NB4 (cell line): ENCODE data around the gene KRTAP10-5.

Experiments used
- POLR2A ChIP-seq: IDR thresholded peaks from 2 replicates; pipeline ENCODE4 v1.6.1; 2011; ENCODE audit warnings: mild to moderate bottlenecking; ENCODE audit not compliant: insufficient read length; ENCODE audit errors: extremely low read depth
- TF ChIP-seq, protein P1 (sequence below): IDR thresholded peaks from one replicate; pipeline ENCODE4 v1.5.1; 2012; ENCODE audit warnings: low read depth, low read length
- TF ChIP-seq, protein P2 (sequence below): IDR thresholded peaks from 2 replicates; pipeline ENCODE4 v1.6.1; 2011; ENCODE audit warnings: low read depth, low read length

DNA sequence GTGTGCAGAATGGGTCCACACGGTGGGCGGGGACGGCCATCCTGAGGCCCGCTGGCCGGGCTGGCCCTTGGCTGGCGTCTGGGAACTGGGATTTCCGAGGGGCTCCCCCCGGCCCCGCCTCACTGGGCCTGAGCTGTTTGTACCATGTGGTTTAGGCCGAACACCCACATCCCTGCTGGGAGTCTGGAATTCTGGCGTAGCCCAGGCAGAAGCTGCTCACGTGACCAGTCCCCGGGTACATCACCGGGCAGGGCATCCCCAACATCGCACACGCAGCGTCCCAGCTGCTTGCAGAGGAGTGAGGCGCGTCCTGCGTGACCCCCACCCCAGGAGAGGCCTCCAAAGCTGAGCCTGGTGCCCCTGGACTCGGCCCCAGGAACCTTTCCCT is 22.1 kb upstream of the KRTAP10-5 start:
- TF ChIP-seq, protein P1, sequence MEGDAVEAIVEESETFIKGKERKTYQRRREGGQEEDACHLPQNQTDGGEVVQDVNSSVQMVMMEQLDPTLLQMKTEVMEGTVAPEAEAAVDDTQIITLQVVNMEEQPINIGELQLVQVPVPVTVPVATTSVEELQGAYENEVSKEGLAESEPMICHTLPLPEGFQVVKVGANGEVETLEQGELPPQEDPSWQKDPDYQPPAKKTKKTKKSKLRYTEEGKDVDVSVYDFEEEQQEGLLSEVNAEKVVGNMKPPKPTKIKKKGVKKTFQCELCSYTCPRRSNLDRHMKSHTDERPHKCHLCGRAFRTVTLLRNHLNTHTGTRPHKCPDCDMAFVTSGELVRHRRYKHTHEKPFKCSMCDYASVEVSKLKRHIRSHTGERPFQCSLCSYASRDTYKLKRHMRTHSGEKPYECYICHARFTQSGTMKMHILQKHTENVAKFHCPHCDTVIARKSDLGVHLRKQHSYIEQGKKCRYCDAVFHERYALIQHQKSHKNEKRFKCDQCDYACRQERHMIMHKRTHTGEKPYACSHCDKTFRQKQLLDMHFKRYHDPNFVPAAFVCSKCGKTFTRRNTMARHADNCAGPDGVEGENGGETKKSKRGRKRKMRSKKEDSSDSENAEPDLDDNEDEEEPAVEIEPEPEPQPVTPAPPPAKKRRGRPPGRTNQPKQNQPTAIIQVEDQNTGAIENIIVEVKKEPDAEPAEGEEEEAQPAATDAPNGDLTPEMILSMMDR: no peak
- no peak for TF ChIP-seq POLR2A
- TF ChIP-seq, protein P2, sequence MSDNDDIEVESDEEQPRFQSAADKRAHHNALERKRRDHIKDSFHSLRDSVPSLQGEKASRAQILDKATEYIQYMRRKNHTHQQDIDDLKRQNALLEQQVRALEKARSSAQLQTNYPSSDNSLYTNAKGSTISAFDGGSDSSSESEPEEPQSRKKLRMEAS: no peak
